Measurements from ENCODE around the gene FARP1. TPM values are rescaled to one million over a fixed set of nuclear protein-coding genes. Genes with fewer than 3 reads are reported as not detected.

Gene FARP1
- total RNA-seq, 1 donor from 2014 or later = 110 TPM

DNA sequence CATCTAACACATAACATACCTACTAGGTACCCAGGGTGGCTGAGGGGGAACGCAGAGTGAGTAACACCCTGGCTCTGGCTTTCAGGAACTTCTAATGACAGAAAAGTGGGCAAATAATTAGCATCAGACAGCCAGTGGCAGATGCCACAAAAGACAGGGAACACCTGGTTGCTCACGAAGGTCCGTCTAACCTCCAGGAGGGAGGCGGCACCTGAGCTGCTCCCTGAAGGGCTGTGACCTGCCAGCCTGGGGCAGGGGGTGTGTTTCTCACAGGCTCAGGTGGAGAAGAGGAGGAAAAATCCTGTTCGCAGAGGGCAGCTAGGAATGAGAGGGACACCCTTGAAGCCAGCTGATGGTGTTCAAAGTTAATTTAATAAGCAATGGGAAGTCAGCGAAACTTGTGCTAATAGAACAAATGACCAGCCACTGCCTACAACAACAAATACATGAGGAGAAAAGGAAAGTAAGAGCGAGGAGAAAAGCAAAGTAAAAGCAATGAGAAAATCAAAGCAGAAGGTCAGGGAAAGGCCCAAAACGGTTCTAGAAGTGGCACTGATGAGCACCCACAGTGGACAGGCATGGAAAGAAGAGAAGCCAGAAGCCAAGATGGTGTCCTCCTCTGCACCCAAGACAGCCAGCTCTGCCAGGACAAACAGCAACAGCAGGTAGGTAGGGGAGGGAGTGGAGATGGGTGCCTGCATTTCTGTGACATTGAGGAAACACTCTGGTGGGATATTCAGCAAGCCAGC is 346.7 kb downstream of the FARP1 start:
- ATAC-seq (no peak), DNase-seq (no peak)
- no peaks in the 10 kb centered on the region for H3K27me3 ChIP-seq (ENCODE audit: low read depth)
- H3K4me1 ChIP-seq = peaks cover 51% of the 10 kb centered on the region
- intact Hi-C loops (cut with DNase I) = no loop called here
- TF ChIP-seq, protein P1, sequence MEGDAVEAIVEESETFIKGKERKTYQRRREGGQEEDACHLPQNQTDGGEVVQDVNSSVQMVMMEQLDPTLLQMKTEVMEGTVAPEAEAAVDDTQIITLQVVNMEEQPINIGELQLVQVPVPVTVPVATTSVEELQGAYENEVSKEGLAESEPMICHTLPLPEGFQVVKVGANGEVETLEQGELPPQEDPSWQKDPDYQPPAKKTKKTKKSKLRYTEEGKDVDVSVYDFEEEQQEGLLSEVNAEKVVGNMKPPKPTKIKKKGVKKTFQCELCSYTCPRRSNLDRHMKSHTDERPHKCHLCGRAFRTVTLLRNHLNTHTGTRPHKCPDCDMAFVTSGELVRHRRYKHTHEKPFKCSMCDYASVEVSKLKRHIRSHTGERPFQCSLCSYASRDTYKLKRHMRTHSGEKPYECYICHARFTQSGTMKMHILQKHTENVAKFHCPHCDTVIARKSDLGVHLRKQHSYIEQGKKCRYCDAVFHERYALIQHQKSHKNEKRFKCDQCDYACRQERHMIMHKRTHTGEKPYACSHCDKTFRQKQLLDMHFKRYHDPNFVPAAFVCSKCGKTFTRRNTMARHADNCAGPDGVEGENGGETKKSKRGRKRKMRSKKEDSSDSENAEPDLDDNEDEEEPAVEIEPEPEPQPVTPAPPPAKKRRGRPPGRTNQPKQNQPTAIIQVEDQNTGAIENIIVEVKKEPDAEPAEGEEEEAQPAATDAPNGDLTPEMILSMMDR (IDR thresholded peaks at IDR 0.05) = no peak
- H3K9me3 ChIP-seq = no peaks in the 10 kb centered on the region
- H3K4me3 ChIP-seq = no peak overlapping the region
- H3K27ac ChIP-seq = no peak overlapping the region
- no peaks in the 10 kb centered on the region for H3K36me3 ChIP-seq

DNA sequence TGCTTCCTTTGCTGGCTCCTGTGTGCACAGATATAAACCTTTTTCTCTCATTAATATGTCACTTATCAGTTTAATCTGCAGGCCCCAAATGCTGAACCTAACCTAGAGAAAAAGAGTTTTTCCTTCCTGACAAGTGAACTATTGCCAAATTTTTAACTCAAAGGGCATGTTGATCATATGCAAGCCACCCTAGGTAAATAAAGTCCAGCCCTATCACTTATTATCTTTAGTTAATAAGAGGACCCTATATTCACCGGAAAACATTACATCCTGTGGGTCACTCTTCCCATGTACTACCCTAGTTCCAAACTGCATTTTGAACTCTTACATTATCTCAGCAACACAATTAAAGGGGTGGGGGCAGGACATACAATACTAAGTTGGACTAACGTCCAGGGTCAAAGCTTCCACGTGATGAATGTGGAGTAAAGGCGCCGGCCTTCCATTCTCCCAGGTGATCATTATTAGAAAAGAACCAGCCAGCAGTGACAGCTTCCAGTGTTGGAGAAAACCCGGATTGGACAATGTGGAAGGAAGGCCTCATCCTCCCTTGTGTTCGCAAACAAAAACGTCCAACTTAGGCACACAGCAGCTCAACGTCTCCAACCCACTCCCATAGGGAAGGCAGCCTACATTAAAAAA is 347.4 kb downstream of the FARP1 start:
- peaks cover 51% of the 10 kb centered on the region for H3K4me1 ChIP-seq
- intact Hi-C loops (cut with DNase I) = no loop called here
- DNase-seq (no peak), ATAC-seq (no peak)
- no peaks in the 10 kb centered on the region for H3K9me3 ChIP-seq
- H3K4me3 ChIP-seq = no peak overlapping the region
- no peaks in the 10 kb centered on the region for H3K27me3 ChIP-seq (ENCODE audit: low read depth)
- no peaks in the 10 kb centered on the region for H3K36me3 ChIP-seq
- TF ChIP-seq, protein P1 (IDR thresholded peaks at IDR 0.05) = no peak
- no peak overlapping the region for H3K27ac ChIP-seq

GRCh38 chr13:98490866-98491265 is 348.0 kb downstream of the FARP1 start:
- DNase-seq (no peak), ATAC-seq (no peak)
- H3K9me3 ChIP-seq = no peaks in the 10 kb centered on the region
- no peaks in the 10 kb centered on the region for H3K27me3 ChIP-seq (ENCODE audit: low read depth)
- TF ChIP-seq, protein P1 (IDR thresholded peaks at IDR 0.05) = no peak
- no peak overlapping the region for H3K4me3 ChIP-seq
- H3K4me1 ChIP-seq = peaks cover 51% of the 10 kb centered on the region
- H3K36me3 ChIP-seq = no peaks in the 10 kb centered on the region
- intact Hi-C loops (cut with DNase I) = no loop called here
- no peak overlapping the region for H3K27ac ChIP-seq

- intact Hi-C loops (cut with DNase I) = no loop called here
- TF ChIP-seq, protein P1 (IDR thresholded peaks at IDR 0.05) = no peak
- peaks cover 65% of the 10 kb centered on the region for H3K4me1 ChIP-seq
- no peaks in the 10 kb centered on the region for H3K9me3 ChIP-seq
- H3K27ac ChIP-seq = no peak overlapping the region
- no peaks in the 10 kb centered on the region for H3K36me3 ChIP-seq
- DNase-seq (no peak), ATAC-seq (no peak)
- H3K27me3 ChIP-seq (ENCODE audit: low read depth) = no peaks in the 10 kb centered on the region
- H3K4me3 ChIP-seq = no peak overlapping the region
Measured at GRCh38 chr13:98492335-98493041, 349.6 kb downstream of the FARP1 start.

DNA sequence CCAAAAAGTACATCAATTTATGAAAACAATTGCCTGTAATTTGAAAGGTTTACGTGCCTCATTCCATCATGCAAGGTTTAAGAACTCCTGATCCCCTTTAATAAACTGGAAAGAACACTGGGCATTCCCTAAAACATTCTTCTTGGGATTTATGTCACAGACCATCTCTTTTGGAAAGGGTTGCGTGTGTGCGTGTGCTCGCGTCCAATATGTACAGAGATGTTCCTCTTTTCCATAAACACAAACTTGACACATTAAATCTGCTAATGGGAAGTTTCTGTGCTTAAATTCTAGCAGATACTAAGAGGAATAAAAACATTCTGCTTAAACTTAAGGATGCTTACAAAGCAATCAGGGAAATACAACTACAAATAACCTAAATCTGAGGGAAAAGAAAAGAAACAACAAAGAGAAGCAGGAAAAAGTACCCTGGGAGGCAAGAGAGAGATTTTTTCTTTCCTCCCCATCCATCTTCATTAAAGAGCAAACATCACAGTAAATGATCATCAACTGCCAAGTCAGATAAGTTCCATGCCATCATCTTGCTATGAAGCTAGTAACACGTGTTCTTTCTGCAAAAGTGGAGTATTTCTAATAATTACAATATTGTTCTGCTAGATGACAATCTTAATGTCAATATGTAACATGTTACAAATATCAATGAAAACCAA is 350.3 kb downstream of the FARP1 start:
- no peaks in the 10 kb centered on the region for H3K9me3 ChIP-seq
- H3K36me3 ChIP-seq = peaks cover under 1% of the 10 kb centered on the region
- H3K4me1 ChIP-seq = peaks cover 68% of the 10 kb centered on the region
- H3K27ac ChIP-seq = no peak overlapping the region
- no peak overlapping the region for H3K4me3 ChIP-seq
- H3K27me3 ChIP-seq (ENCODE audit: low read depth) = no peaks in the 10 kb centered on the region
- TF ChIP-seq, protein P1 (IDR thresholded peaks at IDR 0.05) = no peak
- DNase-seq (no peak), ATAC-seq (no peak)
- intact Hi-C loops (cut with DNase I) = no loop called here

Data from lower lobe of right lung (tissue), 2 donors.